Pulmonary artery endothelial cell (primary cell): ENCODE measurements around the gene INPP4A. TPM values are rescaled to one million over a fixed set of nuclear protein-coding genes. Genes with fewer than 3 reads are reported as not detected.
"Not testable (repeated sequence)": the region's sequence is repeated elsewhere in the genome, so short reads cannot be mapped to it uniquely, and the experiment has no call there.

Experiments used
- DNase-seq: peaks from one replicate; pipeline ENCODE4 v3.0.0-alpha.2; 2011; ENCODE audit warnings: low read depth, low spot score
- total RNA-seq: library from RNA; depleted of rRNA; stranded (reverse); fragments of >200 nt; gene quantifications from 2 replicates; pipeline ENCODE4 v1.2.3, GENCODE V29; 2014

The INPP4A gene
- total RNA-seq: 38.7 and 41.7 TPM in 2 replicates

- no peak for DNase-seq
Observed at GRCh38 chr2:98444436-98445176, at the start of gene INPP4A. Gene INPP4A (plus strand): TSS chr2:98444858. CDS start chr2:98520049, 75,191 bp downstream.

- no peak for DNase-seq
Observed at GRCh38 chr2:98395977-98396376, 48.7 kb upstream of the INPP4A start.

- DNase-seq: no peak
Observed at GRCh38 chr2:98396745-98397355, 47.8 kb upstream of the INPP4A start.

GRCh38 chr2:98399140-98399539 is 45.5 kb upstream of the INPP4A start:
- no peak for DNase-seq

- DNase-seq: no peak
Observed at GRCh38 chr2:98403878-98404277, 40.8 kb upstream of the INPP4A start.

DNA sequence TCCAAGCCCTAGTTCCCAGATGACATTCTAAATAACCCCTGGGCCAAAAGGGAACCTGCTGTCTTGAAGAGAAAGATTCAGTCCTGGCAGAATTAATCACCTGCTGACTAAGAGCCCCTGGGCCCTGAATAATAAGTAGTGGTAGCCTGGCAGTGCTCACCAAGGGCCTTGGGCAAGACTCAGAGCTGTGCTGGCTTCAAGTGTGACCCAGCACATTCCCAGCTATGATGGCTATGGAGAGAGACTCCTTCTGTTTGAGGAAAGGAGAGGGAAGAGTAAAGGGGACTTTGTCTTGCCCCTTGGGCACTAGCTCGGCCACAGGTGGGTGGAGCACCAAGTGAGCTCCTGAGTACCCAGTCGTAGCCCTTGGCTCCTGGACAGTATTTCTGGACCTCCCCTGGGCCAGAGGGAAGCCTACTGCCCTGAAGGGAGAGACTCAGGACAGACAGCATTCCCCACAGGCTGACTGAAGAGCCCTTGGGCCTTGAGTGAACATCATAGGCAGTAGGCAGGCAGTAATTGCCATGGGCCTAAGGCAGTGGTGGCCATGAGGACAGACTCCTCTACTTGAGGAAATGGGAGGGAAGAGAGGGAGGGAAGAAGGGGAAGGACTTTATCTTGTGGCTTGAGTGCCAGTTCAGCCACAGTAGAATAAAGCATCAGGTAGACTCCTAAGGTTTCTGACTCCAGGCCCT is 40.0 kb upstream of the INPP4A start:
- DNase-seq: no peak

DNA sequence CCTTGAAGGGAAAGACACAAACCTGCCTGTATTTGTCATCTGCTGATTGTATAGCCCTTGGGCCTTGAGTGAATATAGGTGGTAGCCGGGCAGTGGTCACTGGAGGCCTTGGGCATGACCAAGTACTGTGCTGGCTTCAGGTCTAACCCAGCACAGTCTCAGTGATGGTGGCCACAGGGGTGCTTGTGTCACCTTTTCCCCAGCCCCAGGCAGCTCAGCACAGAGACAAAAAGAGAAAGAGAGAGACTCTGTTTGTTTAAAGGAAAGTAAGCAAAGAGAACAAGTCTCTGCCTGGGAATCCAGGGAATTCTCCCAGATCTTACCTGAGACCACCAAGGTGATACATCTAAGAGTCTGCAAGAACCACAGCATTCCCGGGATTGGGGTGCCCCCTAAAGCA is 39.4 kb upstream of the INPP4A start:
- no peak for DNase-seq

DNA sequence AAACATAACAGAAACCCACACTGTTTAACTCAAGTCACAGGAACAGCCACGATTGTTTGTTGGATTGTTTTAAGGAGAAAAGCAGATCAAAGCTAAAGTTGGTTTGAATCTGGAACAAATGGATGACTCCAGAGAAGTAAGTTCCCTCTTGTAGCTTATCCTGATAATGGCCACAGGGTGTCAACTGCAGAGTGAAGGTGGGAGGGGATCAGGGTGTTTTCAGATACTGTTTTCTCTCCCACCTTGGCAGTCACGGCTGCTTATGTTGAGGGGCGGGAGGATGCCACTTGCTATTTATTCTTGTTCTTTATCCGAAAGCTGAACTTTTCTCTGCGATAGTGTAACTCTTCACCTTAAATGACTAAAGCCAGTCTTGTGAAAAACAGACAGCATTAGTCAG is 36.5 kb upstream of the INPP4A start:
- DNase-seq: no peak

GRCh38 chr2:98412751-98413458 is 31.8 kb upstream of the INPP4A start:
- DNase-seq: peak; percentile 29

GRCh38 chr2:98414246-98414645 is 30.4 kb upstream of the INPP4A start:
- not testable (repeated sequence) for DNase-seq

GRCh38 chr2:98415719-98416248 is 28.9 kb upstream of the INPP4A start:
- DNase-seq: not testable (repeated sequence)

GRCh38 chr2:98416383-98417159 is 28.1 kb upstream of the INPP4A start:
- DNase-seq: no peak

DNA sequence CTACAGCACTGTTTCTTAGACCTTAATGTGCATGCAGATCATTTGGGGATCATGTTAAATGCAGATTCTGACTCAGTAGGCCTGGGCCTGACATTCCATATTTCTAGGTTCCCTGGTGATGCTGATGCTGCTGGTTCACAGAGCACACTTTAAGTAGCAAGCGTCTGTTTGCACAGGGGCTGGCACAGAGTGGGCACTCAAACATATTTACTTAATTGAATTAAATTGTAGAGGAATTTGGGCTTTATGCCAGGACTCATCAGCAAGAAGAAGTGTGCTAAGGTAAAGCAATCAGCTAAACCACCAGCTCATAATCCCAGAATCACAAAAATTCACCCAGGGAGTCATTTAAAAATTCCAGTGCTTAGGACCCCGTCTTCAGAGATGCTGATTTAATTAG is 25.1 kb upstream of the INPP4A start:
- DNase-seq: no peak

- peak; percentile 40 for DNase-seq
Observed at GRCh38 chr2:98419977-98420725, 24.5 kb upstream of the INPP4A start.

- no peak for DNase-seq
Observed at GRCh38 chr2:98422449-98422848, 22.2 kb upstream of the INPP4A start.

DNA sequence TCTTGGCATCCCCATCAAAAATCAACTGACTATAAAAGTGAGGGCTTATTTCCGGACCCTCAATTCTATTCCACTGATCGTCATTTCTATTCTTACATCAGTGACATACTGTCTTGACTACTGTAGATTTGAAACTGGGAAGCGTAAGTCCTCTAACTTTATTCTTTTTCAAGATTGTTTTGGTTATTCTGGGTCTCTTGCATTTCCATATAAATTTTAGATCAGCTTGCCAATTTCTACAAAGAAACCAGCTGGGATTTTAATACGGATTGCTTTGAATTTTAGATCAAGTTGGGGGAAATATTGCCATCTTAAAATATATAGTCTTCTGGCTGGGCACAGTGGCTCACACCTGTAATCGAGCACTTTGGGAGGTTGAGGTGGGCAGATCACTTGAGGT is 17.9 kb upstream of the INPP4A start:
- no peak for DNase-seq

- no peak for DNase-seq
Observed at GRCh38 chr2:98432145-98432544, 12.5 kb upstream of the INPP4A start.

DNA sequence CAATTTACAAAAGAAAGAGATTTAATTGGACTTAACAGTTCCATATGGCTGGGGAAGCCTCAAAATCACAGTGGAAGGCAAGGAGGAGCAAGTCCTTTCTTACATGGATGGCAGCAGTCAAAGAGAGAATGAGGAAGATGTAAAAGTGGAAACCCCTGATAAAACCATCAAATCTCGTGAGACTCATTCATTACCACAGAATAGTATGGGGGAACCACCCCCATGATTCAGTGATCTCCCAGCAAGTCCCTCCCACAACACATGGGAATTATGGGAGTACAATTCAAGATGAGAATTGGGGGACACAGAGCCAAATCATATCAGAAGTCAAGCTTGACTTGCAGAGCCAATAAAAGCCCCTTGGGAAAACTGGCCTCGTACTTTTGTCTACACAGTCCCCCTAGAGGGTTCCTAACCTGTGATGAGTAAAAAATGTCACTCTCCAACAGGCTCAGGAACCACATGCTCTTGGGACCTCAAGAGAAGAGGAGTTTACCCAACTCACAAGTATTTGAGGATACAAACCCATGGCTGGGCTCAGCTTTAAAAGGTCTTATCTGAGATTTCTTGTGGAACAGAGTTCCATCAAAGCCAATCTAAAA is 11.2 kb upstream of the INPP4A start:
- no peak for DNase-seq

GRCh38 chr2:98434492-98434891 is 10.2 kb upstream of the INPP4A start:
- no peak for DNase-seq

- not testable (repeated sequence) for DNase-seq
Observed at GRCh38 chr2:98435670-98436069, 9.0 kb upstream of the INPP4A start.
